SK-N-MC (cell line): Measurements from ENCODE around the gene BARX1.

Experiments used
- DNase-seq: peaks from one replicate; pipeline ENCODE4 v3.0.0-alpha.2; 2011; ENCODE audit warnings: low read depth, low spot score
- H3K27ac ChIP-seq: fragments of 200-600 bp; sonication (generic); 2 replicates; pipeline ENCODE4 v1.5.1; 2016; ENCODE audit warnings: mixed run types
- H3K36me3 ChIP-seq: fragments of 200-600 bp; sonication (generic); 2 replicates; pipeline ENCODE4 v1.6.1; 2017; ENCODE audit warnings: antibody characterized with exemption, low read length, mixed read lengths; ENCODE audit not compliant: insufficient read depth
- H3K4me3 ChIP-seq: fragments of 200-600 bp; sonication (generic); 2 replicates; pipeline ENCODE4 v1.5.1; 2016
- H3K9ac ChIP-seq: fragments of 200-600 bp; sonication (generic); 2 replicates; pipeline ENCODE4 v1.8.0; 2017; ENCODE audit warnings: mixed run types, mixed read lengths; ENCODE audit not compliant: insufficient read length
- H3K9me3 ChIP-seq: fragments of 200-600 bp; sonication (generic); 2 replicates; pipeline ENCODE4 v1.6.1; 2017; ENCODE audit warnings: low read depth, mild to moderate bottlenecking, antibody characterized with exemption, low read length, moderate library complexity, mixed read lengths
- EZH2 ChIP-seq: fragments of 200-600 bp; sonication (generic); IDR thresholded peaks from one replicate; pipeline ENCODE4 v1.6.1; 2017; ENCODE audit warnings: antibody characterized with exemption
- FOXP2 ChIP-seq: optimal IDR thresholded peaks from 2 replicates; pipeline ENCODE3; 2011; ENCODE audit warnings: mild to moderate bottlenecking, moderate library complexity; ENCODE audit not compliant: insufficient read depth; ENCODE audit errors: extremely low read length, control extremely low read depth
- POLR2AphosphoS5 ChIP-seq: IDR thresholded peaks from 2 replicates; pipeline ENCODE4 v1.6.1; 2012; ENCODE audit warnings: mild to moderate bottlenecking, low read depth, low read length, borderline replicate concordance

The BARX1 gene

GRCh38 chr9:93908591-93909241 lies 46.4 kb downstream of the BARX1 start:
- Histone ChIP-seq H3K4me3 (no peak overlapping the region), H3K27ac (no peak overlapping the region), H3K9me3 (no peaks in the 10 kb centered on the region), H3K36me3 (no peaks in the 10 kb centered on the region), H3K9ac (no peak overlapping the region)
- TF ChIP-seq POLR2AphosphoS5, result no peak
- TF ChIP-seq EZH2, result no peak
- TF ChIP-seq FOXP2, result no peak
- DNase-seq, result no peak

DNA sequence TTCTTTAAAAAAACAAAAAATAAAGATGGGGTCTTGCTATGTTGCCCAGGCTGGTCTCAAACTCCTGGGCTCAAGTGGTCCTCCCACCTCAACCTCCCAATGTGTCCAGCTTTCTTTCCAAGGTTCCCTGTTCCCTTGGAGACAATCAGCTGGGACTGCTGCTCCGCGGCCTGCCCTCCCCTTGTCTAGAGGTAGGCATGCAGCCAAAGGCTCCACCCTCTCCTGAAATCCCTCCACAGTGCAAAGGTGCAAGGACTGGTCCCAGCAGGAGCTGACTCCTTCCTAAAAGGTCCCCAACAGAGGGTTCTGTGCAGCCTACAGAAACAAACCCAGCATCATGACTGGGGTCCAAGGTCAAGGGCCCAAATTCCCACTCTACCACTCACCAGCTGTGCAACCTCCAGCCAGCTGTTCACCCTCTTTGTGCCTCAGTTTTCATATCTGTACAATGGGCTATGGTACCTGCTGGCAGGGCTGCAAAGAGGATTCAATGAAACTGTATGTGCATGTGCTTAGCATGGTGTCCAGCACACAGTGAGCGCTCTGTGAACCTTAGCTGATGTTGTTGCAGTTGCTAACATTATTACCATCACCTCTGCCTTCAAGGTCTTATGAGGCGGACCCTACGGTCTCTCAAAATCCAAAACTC lies 47.5 kb downstream of the BARX1 start:
- H3K9me3 ChIP-seq, result no peaks in the 10 kb centered on the region
- H3K9ac ChIP-seq, result no peak overlapping the region
- no peaks in the 10 kb centered on the region for H3K36me3 ChIP-seq
- TF ChIP-seq FOXP2, result no peak
- TF ChIP-seq POLR2AphosphoS5, result no peak
- TF ChIP-seq EZH2, result no peak
- H3K27ac ChIP-seq, result no peak overlapping the region
- H3K4me3 ChIP-seq, result no peak overlapping the region
- DNase-seq, result no peak

DNA sequence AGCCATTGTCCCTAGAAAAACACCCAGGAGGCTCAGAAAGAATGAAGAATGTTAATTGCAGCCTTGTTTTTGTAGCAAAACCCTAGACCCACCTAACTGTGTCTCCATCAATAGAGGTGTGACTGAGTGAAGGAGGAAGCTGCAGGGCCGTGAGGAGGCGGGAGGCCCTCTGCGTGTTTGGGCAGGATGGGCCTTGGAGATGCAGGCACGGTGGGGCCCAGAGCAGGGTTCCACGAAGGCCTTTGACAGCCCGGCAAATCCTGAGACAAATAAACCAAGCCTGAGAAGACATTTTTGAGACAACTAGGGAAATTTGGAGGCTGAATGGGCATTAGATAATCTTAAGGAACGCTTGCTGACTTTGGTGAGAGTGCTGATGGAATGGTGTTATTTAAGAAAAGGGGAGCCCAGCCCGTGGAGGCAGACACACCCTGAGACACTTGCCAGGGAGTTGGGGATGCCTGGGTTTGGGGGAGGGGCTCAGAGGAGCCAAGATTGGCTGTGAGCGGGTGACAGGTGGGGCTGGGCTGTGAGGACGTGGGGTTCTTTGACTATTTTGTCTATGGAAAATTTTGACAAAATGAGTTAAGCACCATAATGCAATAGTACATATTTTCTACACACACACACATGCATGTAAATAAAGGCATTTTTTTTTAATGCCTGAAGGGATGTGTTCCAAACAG lies 48.8 kb downstream of the BARX1 start:
- Histone ChIP-seq H3K9ac (no peak overlapping the region), H3K36me3 (no peaks in the 10 kb centered on the region), H3K9me3 (no peaks in the 10 kb centered on the region), H3K4me3 (no peak overlapping the region), H3K27ac (no peak overlapping the region)
- TF ChIP-seq POLR2AphosphoS5 (no peak), FOXP2 (no peak), EZH2 (no peak)
- no peak for DNase-seq

GRCh38 chr9:93905473-93906133 lies 49.6 kb downstream of the BARX1 start:
- DNase-seq, result no peak
- Histone ChIP-seq H3K36me3 (no peaks in the 10 kb centered on the region), H3K9me3 (no peaks in the 10 kb centered on the region), H3K27ac (no peak overlapping the region), H3K4me3 (no peak overlapping the region), H3K9ac (no peak overlapping the region)
- TF ChIP-seq POLR2AphosphoS5 (no peak), EZH2 (no peak), FOXP2 (no peak)

DNA sequence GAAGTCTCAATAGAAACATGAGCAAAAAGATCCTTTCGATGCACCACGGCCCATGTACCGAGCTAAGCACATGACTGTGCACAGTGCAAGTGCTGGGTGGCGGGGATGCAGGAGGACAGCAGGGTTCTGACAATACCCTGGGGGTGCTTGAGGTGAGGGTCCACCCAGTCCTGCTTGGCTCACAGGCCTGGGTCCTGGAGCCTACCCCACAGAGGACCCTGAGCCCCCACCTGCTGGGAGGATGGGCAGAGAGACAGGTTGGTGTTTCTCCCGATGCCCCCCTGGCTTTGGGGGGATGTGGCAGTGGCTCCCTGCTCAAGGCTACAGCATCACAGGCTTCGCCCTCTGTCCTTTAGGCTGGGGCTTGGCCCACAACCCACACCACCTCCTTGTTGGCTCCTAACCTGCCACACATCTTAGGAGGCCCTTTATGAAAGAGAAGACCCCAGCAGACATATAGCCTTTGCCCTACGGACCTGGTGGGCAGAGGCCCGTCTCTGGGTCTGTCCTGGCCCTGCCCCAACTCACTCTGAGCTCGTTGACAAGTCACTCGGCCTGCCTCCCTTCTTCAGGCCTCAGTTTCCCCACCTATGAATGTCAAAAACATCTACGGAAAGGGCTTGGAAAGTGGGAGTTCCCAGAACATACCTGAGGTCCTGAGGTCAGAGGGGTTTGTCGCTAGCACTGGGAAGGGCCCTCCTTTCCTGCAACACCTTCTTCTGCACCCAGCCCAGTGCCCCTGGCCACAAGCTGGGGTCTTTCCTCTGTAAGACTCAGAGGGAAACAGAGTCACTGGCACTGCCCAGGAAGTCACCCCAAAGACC lies 50.3 kb downstream of the BARX1 start:
- no peak overlapping the region for H3K4me3 ChIP-seq
- H3K27ac ChIP-seq, result no peak overlapping the region
- H3K36me3 ChIP-seq, result no peaks in the 10 kb centered on the region
- TF ChIP-seq FOXP2 (no peak), POLR2AphosphoS5 (no peak), EZH2 (no peak)
- no peaks in the 10 kb centered on the region for H3K9me3 ChIP-seq
- no peak overlapping the region for H3K9ac ChIP-seq
- DNase-seq, result no peak

DNA sequence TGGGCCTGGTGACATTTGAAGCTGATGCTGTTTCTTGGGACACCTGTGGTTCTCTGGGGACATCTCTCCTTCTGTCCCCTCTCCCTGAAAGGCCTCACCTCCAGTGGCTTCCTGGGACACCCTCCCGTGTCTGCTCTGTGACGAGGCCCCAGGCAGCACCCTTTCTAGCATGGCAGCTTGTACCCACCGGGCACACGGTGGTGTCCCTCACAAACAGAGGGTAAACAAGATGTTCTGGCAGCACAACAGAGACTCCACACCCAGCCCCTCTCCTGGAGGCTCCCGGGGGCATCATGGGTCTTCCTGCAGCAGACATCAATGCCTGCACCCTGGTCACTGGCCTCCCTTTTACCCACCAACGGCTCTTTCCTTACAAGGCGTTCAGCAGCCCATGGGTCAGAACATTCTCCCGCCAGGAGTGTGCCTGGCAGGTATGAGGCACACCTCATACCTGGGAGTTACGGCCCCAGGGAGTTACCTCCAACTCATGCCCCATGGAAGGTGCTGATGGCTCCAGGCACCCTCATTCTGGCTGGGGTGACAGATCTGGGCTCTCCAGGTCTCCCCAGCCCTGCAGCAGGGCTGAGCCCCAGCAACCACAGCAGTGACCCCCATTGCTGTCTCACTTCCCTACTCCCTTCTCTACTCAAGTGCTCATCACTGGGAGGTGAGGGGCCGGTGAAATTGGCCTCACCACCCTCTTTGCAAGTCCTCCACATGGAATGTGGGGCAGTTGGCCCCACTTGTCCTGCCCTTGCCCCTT lies 51.1 kb downstream of the BARX1 start:
- H3K36me3 ChIP-seq, result no peaks in the 10 kb centered on the region

More for the DNA sequence above, 51.1 kb downstream of the BARX1 start:
- TF ChIP-seq POLR2AphosphoS5, result no peak
- no peak for TF ChIP-seq EZH2
- no peak for TF ChIP-seq FOXP2
- H3K27ac ChIP-seq, result no peak overlapping the region
- no peaks in the 10 kb centered on the region for H3K9me3 ChIP-seq
- no peak overlapping the region for H3K4me3 ChIP-seq
- no peak for DNase-seq
- H3K9ac ChIP-seq, result no peak overlapping the region
